PC-3 (cell line): ENCODE results near the gene KCNB1.

Source experiments
- CTCF ChIP-seq: fragments of 300-600 bp; sonication (generic); conservative IDR thresholded peaks from 2 replicates; pipeline ENCODE4 v1.5.1; 2017; ENCODE audit warnings: antibody characterized with exemption, low read depth, mild to moderate bottlenecking, low read length
- EZH2 ChIP-seq: fragments of 300-600 bp; sonication (generic); IDR thresholded peaks from one replicate; pipeline ENCODE4 v1.6.1; 2017; ENCODE audit warnings: antibody characterized with exemption, mild to moderate bottlenecking, low read length; ENCODE audit not compliant: unreplicated experiment

GRCh38 chr20:49417843-49418555, 64.5 kb downstream of the KCNB1 start:
- TF ChIP-seq CTCF (no peak), EZH2 (no peak)
